Panc1 (cell line): ENCODE data around the gene HOMER1. TPM values are rescaled to one million over a fixed set of nuclear protein-coding genes. Genes with fewer than 3 reads are reported as not detected.

Experiments used
- ATAC-seq: fragments of 200-7000 bp; cut with Tn5 transposase; 2 replicates; pipeline ENCODE4 v1.9.1; 2020; ENCODE audit warnings: mild to moderate bottlenecking, moderate library complexity
- BruUV-seq: library from RNA; stranded (reverse); fragments of 400-500 nt; replicated peaks from 2 replicates; lab custom pipeline; 2021; lab: Mats Ljungman, UMichigan
- CTCF ChIA-PET: fragments of 300-600 bp; sonication (Branson Sonifier 250); formaldehyde crosslinking; loops from one replicate; lab custom pipeline; 2022; ENCODE audit warnings: antibody characterized with exemption; lab: Charles Lee
- POLR2A ChIA-PET: fragments of 300-600 bp; sonication (Branson Sonifier 250); formaldehyde crosslinking; loops from one replicate; lab custom pipeline; 2022; ENCODE audit warnings: antibody characterized with exemption; lab: Charles Lee
- DNase-seq: peaks from one replicate; pipeline ENCODE4 v3.0.0-alpha.2; 2010; ENCODE audit warnings: low read depth, low spot score
- H3K27ac ChIP-seq: 2 replicates; pipeline ENCODE4 v1.5.1; 2011; ENCODE audit warnings: mild to moderate bottlenecking, low read length, inconsistent platforms
- H3K27me3 ChIP-seq: fragments of 200-500 bp; sonication (Bioruptor generic); 2 replicates; pipeline ENCODE4 v1.6.0; 2014; ENCODE audit warnings: low read length, inconsistent platforms; ENCODE audit not compliant: control insufficient read depth, insufficient read depth
- H3K36me3 ChIP-seq: fragments of 200-500 bp; sonication (Bioruptor generic); 2 replicates; pipeline ENCODE4 v1.5.1; 2014; ENCODE audit warnings: inconsistent platforms, mild to moderate bottlenecking, low read length, moderate library complexity; ENCODE audit not compliant: control insufficient read depth, insufficient read depth
- H3K4me1 ChIP-seq: 2 replicates; pipeline ENCODE4 v1.5.1; 2011; ENCODE audit warnings: inconsistent platforms, mild to moderate bottlenecking, low read length, moderate library complexity; ENCODE audit not compliant: control insufficient read depth, insufficient read depth
- H3K4me3 ChIP-seq, 2 experiments: 2 replicates each; pipeline ENCODE4 v1.5.1; 2011 to 2012; ENCODE audit warnings: low read depth in 2 of 2, low read length in 2 of 2, mild to moderate bottlenecking in 2 of 2, inconsistent platforms in 1 of 2, moderate library complexity in 1 of 2
- H3K9me3 ChIP-seq: fragments of 200-500 bp; sonication (Bioruptor generic); 2 replicates; pipeline ENCODE4 v1.5.1; 2014; ENCODE audit warnings: low read depth, mild to moderate bottlenecking, inconsistent platforms, low read length, moderate library complexity; ENCODE audit not compliant: control insufficient read depth, insufficient read depth
- POLR2AphosphoS5 ChIP-seq: IDR thresholded peaks from 2 replicates; pipeline ENCODE4 v1.6.1; 2012; ENCODE audit warnings: mild to moderate bottlenecking, low read depth, low read length, moderate library complexity
- SIN3A ChIP-seq: IDR thresholded peaks from 2 replicates; pipeline ENCODE4 v1.6.1; 2012; ENCODE audit warnings: low read depth, mild to moderate bottlenecking, low read length, moderate library complexity, borderline replicate concordance; ENCODE audit not compliant: insufficient read depth
- TCF7L2 ChIP-seq: IDR thresholded peaks from 2 replicates; pipeline ENCODE4 v1.6.1; 2011; ENCODE audit warnings: mild to moderate bottlenecking, low read depth, low read length, inconsistent platforms
- in situ Hi-C: cut with HindIII; loops from 2 replicates; pipeline ENCODE4 v1.10.0; 2016; ENCODE audit warnings: low sequenced_read_pairs, low pct_unique_long_range_greater_than_20kb
- intact Hi-C: fragments of 100-400 bp; cut with micrococcal nuclease; formaldehyde crosslinking; loops from one replicate; pipeline ENCODE4 v1.10.0; 2022; ENCODE audit not compliant: unreplicated experiment
- total RNA-seq: library from RNA; stranded (reverse); gene quantifications from one replicate; pipeline ENCODE4 v1.2.1, GENCODE V29; 2021; ENCODE audit not compliant: unreplicated experiment
- TF ChIP-seq, protein P1 (sequence below): fragments of 450-650 bp; IDR thresholded peaks from 2 replicates; pipeline ENCODE4 v1.5.1; 2017; ENCODE audit warnings: mild to moderate bottlenecking
- TF ChIP-seq, protein P2 (sequence below), 2 experiments: IDR thresholded peaks; 2 replicates each; pipeline ENCODE4 v1.6.1; 2011 to 2012; ENCODE audit warnings: low read depth in 2 of 2, control low read depth in 1 of 2, low read length in 1 of 2, mild to moderate bottlenecking in 1 of 2, moderate library complexity in 1 of 2; ENCODE audit not compliant: insufficient read depth in 1 of 2

The HOMER1 gene
- total RNA-seq, 1 experiment from 2014 or later, result 19.6 TPM

DNA sequence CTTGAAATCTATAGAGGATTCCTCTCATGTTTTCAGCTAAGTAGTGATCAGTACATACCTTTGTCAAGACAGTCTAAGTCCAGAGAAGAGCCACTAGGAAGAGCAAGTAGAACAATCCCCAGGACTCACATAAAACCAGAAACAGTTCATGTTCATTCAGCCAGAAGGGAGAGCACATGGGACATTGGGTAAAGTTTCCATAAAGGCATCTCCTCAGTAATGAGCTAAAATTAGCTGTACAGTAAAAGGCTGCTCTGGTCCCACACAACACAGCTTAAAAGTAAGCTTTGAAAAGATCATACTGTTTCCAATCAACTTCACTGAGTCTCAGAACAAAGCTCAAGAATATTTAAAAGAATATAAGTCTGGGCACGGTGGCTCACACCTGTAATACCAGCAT is 32.4 kb downstream of the HOMER1 start:
- in situ Hi-C loops (no loop called here), intact Hi-C loops (no loop called here)
- Histone ChIP-seq H3K9me3 (no peaks in the 10 kb centered on the region), H3K36me3 (no peaks in the 10 kb centered on the region), H3K4me1 (no peaks in the 10 kb centered on the region), H3K4me3 (no peak overlapping the region), H3K27me3 (no peaks in the 10 kb centered on the region), H3K27ac (no peak overlapping the region)
- BruUV-seq, result no TSS peak
- DNase-seq, result no peak
- POLR2A ChIA-PET, result no interaction called here
- ATAC-seq, result no peak
- CTCF ChIA-PET, result interaction anchor here (0.6 kb wide), 1 partner anchor 349 kb away, joined by 5 read pairs; no protein-coding TSS in a partner anchor
- TF ChIP-seq TCF7L2 (no peak), POLR2AphosphoS5 (no peak), SIN3A (no peak)
- TF ChIP-seq, protein P1, sequence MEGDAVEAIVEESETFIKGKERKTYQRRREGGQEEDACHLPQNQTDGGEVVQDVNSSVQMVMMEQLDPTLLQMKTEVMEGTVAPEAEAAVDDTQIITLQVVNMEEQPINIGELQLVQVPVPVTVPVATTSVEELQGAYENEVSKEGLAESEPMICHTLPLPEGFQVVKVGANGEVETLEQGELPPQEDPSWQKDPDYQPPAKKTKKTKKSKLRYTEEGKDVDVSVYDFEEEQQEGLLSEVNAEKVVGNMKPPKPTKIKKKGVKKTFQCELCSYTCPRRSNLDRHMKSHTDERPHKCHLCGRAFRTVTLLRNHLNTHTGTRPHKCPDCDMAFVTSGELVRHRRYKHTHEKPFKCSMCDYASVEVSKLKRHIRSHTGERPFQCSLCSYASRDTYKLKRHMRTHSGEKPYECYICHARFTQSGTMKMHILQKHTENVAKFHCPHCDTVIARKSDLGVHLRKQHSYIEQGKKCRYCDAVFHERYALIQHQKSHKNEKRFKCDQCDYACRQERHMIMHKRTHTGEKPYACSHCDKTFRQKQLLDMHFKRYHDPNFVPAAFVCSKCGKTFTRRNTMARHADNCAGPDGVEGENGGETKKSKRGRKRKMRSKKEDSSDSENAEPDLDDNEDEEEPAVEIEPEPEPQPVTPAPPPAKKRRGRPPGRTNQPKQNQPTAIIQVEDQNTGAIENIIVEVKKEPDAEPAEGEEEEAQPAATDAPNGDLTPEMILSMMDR, result no peak
- TF ChIP-seq, protein P2, sequence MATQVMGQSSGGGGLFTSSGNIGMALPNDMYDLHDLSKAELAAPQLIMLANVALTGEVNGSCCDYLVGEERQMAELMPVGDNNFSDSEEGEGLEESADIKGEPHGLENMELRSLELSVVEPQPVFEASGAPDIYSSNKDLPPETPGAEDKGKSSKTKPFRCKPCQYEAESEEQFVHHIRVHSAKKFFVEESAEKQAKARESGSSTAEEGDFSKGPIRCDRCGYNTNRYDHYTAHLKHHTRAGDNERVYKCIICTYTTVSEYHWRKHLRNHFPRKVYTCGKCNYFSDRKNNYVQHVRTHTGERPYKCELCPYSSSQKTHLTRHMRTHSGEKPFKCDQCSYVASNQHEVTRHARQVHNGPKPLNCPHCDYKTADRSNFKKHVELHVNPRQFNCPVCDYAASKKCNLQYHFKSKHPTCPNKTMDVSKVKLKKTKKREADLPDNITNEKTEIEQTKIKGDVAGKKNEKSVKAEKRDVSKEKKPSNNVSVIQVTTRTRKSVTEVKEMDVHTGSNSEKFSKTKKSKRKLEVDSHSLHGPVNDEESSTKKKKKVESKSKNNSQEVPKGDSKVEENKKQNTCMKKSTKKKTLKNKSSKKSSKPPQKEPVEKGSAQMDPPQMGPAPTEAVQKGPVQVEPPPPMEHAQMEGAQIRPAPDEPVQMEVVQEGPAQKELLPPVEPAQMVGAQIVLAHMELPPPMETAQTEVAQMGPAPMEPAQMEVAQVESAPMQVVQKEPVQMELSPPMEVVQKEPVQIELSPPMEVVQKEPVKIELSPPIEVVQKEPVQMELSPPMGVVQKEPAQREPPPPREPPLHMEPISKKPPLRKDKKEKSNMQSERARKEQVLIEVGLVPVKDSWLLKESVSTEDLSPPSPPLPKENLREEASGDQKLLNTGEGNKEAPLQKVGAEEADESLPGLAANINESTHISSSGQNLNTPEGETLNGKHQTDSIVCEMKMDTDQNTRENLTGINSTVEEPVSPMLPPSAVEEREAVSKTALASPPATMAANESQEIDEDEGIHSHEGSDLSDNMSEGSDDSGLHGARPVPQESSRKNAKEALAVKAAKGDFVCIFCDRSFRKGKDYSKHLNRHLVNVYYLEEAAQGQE (IDR thresholded peaks at IDR 0.05; ENCODE audit: insufficient read depth in 1 of 2, low read depth in 2 of 2, low read length in 1 of 2), result no peak

DNA sequence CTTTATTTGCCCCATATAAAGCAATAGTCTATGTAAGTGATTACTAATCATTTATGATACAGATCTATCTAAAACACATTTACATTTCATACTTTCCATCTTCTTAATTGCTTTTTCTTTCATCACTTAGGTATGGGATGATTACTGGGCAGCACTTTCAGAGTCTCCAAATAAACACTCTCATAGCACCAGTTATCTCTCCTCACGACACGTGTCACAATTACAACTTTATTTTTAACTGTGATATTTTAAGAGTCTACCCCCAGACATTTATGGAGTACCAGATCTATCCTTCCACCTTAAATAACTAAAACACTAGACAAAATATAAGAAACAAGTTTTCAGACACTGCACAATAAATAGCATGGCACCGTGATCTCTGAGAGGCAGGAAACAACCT is 32.9 kb downstream of the HOMER1 start:
- BruUV-seq, result no TSS peak
- in situ Hi-C loops (no loop called here), intact Hi-C loops (no loop called here)
- no peak overlapping the region for H3K4me3 ChIP-seq
- no peaks in the 10 kb centered on the region for H3K27me3 ChIP-seq
- CTCF ChIA-PET, result no interaction called here
- H3K4me1 ChIP-seq, result no peaks in the 10 kb centered on the region
- no peak for DNase-seq
- no peak for ATAC-seq
- no peak overlapping the region for H3K27ac ChIP-seq
- H3K9me3 ChIP-seq, result no peaks in the 10 kb centered on the region
- H3K36me3 ChIP-seq, result no peaks in the 10 kb centered on the region
- TF ChIP-seq POLR2AphosphoS5, result no peak
- TF ChIP-seq, protein P2 (IDR thresholded peaks at IDR 0.05; ENCODE audit: insufficient read depth in 1 of 2, low read depth in 2 of 2, low read length in 1 of 2), result no peak
- no peak for TF ChIP-seq SIN3A
- no peak for TF ChIP-seq TCF7L2
- TF ChIP-seq, protein P1, result no peak
- POLR2A ChIA-PET, result no interaction called here
